Left lobe of liver (tissue), 2 donors: ENCODE measurements around the gene TOP3A. TPM values are rescaled to one million over a fixed set of nuclear protein-coding genes. Genes with fewer than 3 reads are reported as not detected.

Source experiments
- ATAC-seq: fragments of 200-7000 bp; cut with Tn5 transposase; one replicate; pipeline ENCODE4 v1.9.1; 2020; ENCODE audit warnings: mild to moderate bottlenecking, moderate library complexity
- DNase-seq: peaks from one replicate; pipeline ENCODE4 v3.0.0-alpha.2; 2020; ENCODE audit warnings: low spot score
- total RNA-seq: library from RNA; stranded (reverse); gene quantifications from one replicate; pipeline ENCODE4 v1.2.1, GENCODE V29; 2021
- donor health status: DM: no; HTN: no; CAD: no; lungs with moderate emphysema.
- donor health status: DM: no; HTN: yes; CAD: no.

Gene TOP3A
- total RNA-seq, 1 donor from 2014 or later, result 19.8 TPM

DNA sequence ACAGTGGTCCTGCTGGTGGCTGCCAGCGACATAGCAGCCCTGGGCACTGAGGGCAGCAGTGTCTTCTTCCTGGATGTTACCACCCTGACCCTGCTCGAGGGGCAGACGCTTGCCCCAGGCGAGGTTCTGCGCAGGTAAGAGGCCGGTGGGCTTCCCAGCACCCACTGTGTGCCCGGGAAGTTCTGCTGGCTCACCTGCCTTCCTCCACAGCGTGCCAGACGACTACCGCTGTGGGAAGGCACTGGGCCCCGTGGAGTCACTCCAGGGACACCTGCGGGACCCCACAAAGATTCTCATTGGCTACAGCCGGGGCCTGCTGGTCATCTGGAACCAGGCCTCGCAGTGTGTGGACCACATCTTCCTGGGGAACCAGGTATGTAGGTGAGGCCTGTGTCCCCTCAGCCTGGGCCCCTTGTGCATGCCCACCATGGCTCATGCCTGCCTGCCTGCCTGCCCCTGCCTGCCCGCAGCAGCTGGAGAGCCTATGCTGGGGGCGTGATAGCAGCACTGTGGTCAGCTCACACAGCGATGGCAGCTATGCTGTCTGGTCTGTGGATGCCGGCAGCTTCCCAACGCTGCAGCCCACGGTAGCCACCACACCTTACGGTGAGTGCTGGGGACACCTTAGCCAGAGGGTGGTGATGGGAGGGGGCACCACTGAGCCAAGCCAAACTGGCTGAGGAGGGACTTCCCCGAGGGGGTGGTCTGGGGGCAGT is 80.8 kb downstream of the TOP3A start:
- no peak for ATAC-seq
- DNase-seq, result no peak

GRCh38 chr17:18231164-18231563 is 83.6 kb downstream of the TOP3A start:
- ATAC-seq (no peak), DNase-seq (no peak)

DNA sequence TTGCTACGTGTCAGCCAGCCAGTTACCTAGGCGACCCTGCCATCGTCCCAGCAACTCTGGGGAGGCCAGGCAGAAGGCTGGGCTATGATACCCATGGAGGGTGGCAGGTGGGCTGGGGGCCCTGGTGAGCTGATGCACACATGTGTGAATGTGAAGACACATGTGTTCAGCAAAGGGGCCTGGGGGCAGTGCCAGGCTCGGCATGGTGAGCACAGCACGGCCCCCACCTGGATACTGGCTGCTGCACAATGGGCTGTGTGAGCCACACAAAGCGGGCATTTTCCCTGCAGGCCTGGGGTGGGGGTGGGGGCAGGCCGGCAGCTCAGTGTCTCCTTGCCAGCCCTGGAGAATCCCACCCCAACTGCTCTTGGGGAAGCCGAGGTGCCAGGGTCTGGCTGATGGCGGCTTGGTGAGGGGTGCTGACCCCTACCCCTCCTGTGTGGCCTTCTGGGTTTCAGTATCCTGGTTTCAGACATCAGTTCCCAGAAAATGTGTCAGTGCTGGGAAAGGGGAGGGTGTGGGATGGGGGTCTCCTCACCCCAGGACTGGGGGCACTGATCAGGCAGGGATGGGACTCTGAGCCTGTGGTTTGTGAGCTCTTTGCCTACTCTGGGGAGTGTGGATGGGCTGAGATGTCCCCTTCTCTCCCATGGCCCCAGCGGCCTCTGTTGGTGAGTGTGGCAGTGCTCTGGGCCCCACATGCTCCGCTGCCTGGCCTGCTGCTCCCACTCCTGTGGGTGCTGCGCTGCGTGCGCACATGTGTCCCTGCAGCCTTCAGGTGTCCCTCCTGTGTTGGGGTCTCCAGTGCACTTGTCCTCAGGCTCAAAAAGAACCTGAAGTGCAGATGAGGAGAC is 84.3 kb downstream of the TOP3A start:
- DNase-seq, result no peak
- no peak for ATAC-seq

- no peak for ATAC-seq
- no peak for DNase-seq
Observed at GRCh38 chr17:18229771-18230170, 85.0 kb downstream of the TOP3A start.

GRCh38 chr17:18229254-18229653 is 85.5 kb downstream of the TOP3A start:
- ATAC-seq, result no peak
- DNase-seq, result no peak

DNA sequence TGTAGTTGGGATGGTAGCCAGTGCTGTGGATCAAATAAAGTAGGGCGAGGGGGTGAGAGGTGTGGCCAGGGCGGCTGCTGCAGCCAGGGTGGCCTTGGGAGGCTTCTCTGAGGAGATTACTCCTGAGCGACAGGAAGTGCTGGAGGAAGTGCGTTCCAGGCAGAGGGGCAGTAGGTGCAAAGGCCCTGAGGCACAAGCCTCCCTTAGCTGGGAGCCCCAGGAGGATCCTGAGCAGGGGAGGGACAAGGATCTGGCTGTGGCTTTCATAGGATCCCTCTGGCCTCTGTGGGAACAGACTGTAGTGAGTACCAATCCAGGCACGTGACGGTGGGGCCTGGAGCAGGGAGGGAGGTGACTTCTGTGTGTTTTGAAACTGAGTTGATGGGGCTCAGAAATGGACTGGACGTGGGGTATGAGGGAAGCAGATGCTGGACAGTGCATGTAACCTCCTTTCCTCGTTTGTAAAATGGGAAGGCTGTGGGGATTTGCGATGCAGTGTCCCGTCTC is 86.6 kb downstream of the TOP3A start:
- ATAC-seq (no peak), DNase-seq (no peak)

- no peak for ATAC-seq
- no peak for DNase-seq
Observed at GRCh38 chr17:18227635-18228034, 87.2 kb downstream of the TOP3A start.

GRCh38 chr17:18226284-18226945 is 88.4 kb downstream of the TOP3A start:
- ATAC-seq (no peak), DNase-seq (no peak)

- DNase-seq, result no peak
- no peak for ATAC-seq
Observed at GRCh38 chr17:18225642-18226283, 89.0 kb downstream of the TOP3A start.

- peak; percentile 98 for ATAC-seq
- peak; percentile 96 for DNase-seq
Observed at GRCh38 chr17:18225121-18225641, 89.6 kb downstream of the TOP3A start, which contains the start of gene LLGL1. Gene LLGL1, plus strand, starts transcription at chr17:18225635. Its CDS starts 48 bp downstream, at chr17:18225683.

DNA sequence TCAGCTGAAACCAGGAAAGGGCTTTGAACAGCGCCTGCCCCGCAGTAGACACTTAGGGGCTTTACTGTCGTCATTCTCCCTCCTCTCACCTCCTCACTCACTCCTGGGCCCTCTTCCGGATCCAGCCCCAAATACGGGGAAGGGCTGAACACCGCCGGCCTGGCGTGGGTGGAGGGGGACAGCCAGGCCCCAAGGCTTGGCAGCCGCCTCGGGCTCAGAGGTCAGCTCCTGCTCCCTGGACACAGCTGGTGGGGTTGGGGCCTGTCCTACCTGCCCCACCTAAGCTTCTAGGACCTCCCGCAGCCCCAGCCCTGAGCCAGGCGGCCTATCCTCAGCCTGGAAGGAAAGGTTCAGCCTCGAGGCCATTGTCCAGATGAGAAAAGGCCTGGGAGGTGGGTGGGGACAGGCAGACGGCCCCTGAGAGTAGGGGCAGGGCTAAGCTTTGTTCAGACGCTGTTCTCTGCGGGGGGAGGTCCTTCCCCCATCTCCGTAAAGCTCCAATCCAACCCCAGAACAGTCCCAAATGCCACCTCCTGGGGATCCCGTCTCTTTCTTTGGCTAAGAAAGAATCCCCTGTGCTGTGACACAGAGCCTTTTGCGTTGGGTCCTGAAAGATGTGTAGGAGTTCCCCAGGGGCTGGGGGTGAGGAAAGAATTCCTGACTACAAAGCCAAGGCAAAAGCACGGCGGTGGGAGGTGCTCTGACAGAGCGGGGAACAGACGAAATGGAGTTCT is 90.2 kb downstream of the TOP3A start:
- DNase-seq, result no peak
- ATAC-seq, result no peak

DNA sequence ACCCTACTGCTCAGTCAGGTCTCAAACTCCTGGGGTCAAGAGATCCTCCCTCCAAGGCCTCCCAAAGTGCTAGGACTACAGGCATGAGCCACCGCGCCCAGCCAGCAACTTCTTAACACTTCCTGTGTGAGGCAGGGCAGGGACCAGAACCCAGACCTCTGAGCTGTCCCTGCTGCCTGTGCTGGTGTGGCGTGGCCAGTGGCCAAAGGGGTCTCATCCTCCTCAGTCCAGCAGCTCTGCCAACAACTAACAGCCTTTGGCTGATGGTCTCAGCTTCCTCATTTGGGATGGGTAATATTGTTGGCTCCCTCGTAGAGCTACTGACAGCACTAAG is 90.8 kb downstream of the TOP3A start:
- DNase-seq (no peak), ATAC-seq (no peak)

Other genes starting within 250 kb of the TOP3A start
- 13.0 TPM for gene DRG2, start 227.0 kb downstream of the TOP3A start, total RNA-seq
- 6.0 TPM for gene MYO15A, start 206.2 kb downstream of the TOP3A start, total RNA-seq
- gene ALKBH5, start 131.2 kb downstream of the TOP3A start, total RNA-seq, result 69.2 TPM
- 3.3 TPM for gene LLGL1, start 89.4 kb downstream of the TOP3A start, total RNA-seq
- gene FLII, start 56.3 kb downstream of the TOP3A start, total RNA-seq, result 102 TPM
- gene MIEF2, start 54.3 kb downstream of the TOP3A start, total RNA-seq, result 6.4 TPM
- 5.1 TPM for gene SMCR8, start 299 bp upstream of the TOP3A start, total RNA-seq
- gene SHMT1, start 48.6 kb upstream of the TOP3A start, total RNA-seq, result 439 TPM
- gene EVPLL, start 62.8 kb upstream of the TOP3A start, total RNA-seq, result 2.2 TPM
- 0.18 TPM for gene LGALS9C, start 161.8 kb upstream of the TOP3A start, total RNA-seq